ENCODE measurements around the gene TMBIM6.
"Not testable (repeated sequence)": the region's sequence is repeated elsewhere in the genome, so short reads cannot be mapped to it uniquely, and the experiment has no call there.

The TMBIM6 gene

GRCh38 chr12:49777341-49777740 lies 36.0 kb downstream of the TMBIM6 start:
- H3K4me3 ChIP-seq (ENCODE audit: low read length): no peak overlapping the region
- TF ChIP-seq ZNF274 (IDR thresholded peaks at IDR 0.05; ENCODE audit: low read depth, low read length): no peak

- no peak overlapping the region for H3K4me3 ChIP-seq (ENCODE audit: low read length)
- TF ChIP-seq ZNF274 (IDR thresholded peaks at IDR 0.05; ENCODE audit: low read depth, low read length): no peak
Measured at GRCh38 chr12:49777800-49778748, 36.7 kb downstream of the TMBIM6 start.

- H3K4me3 ChIP-seq (ENCODE audit: low read length): no peak overlapping the region
- no peak for TF ChIP-seq ZNF274 (IDR thresholded peaks at IDR 0.05; ENCODE audit: low read depth, low read length)
Measured at GRCh38 chr12:49779581-49779980, 38.2 kb downstream of the TMBIM6 start.

- H3K4me3 ChIP-seq (ENCODE audit: low read length): not testable (repeated sequence)
Measured at GRCh38 chr12:49780914-49781313, 39.6 kb downstream of the TMBIM6 start.

GRCh38 chr12:49783917-49784676 lies 42.7 kb downstream of the TMBIM6 start:
- no peak for TF ChIP-seq ZNF274 (IDR thresholded peaks at IDR 0.05; ENCODE audit: low read depth, low read length)
- no peak overlapping the region for H3K4me3 ChIP-seq (ENCODE audit: low read length)

GRCh38 chr12:49784756-49785409 lies 43.5 kb downstream of the TMBIM6 start:
- H3K4me3 ChIP-seq (ENCODE audit: low read length): no peak overlapping the region
- TF ChIP-seq ZNF274 (IDR thresholded peaks at IDR 0.05; ENCODE audit: low read depth, low read length): no peak

GRCh38 chr12:49787672-49788071 lies 46.3 kb downstream of the TMBIM6 start:
- no peak overlapping the region for H3K4me3 ChIP-seq (ENCODE audit: low read length)
- TF ChIP-seq ZNF274 (IDR thresholded peaks at IDR 0.05; ENCODE audit: low read depth, low read length): no peak

GRCh38 chr12:49789992-49790391 lies 48.6 kb downstream of the TMBIM6 start:
- H3K4me3 ChIP-seq (ENCODE audit: low read length): no peak overlapping the region
- no peak for TF ChIP-seq ZNF274 (IDR thresholded peaks at IDR 0.05; ENCODE audit: low read depth, low read length)

- H3K4me3 ChIP-seq (ENCODE audit: low read length): no peak overlapping the region
- no peak for TF ChIP-seq ZNF274 (IDR thresholded peaks at IDR 0.05; ENCODE audit: low read depth, low read length)
Measured at GRCh38 chr12:49790741-49791555, 49.6 kb downstream of the TMBIM6 start.

- no peak for TF ChIP-seq ZNF274 (IDR thresholded peaks at IDR 0.05; ENCODE audit: low read depth, low read length)
- H3K4me3 ChIP-seq (ENCODE audit: low read length): no peak overlapping the region
Measured at GRCh38 chr12:49791700-49792099, 50.3 kb downstream of the TMBIM6 start.

GRCh38 chr12:49792181-49792970 lies 51.0 kb downstream of the TMBIM6 start:
- no peak for TF ChIP-seq ZNF274 (IDR thresholded peaks at IDR 0.05; ENCODE audit: low read depth, low read length)
- H3K4me3 ChIP-seq (ENCODE audit: low read length): no peak overlapping the region

GRCh38 chr12:49792976-49793580 lies 51.7 kb downstream of the TMBIM6 start:
- no peak overlapping the region for H3K4me3 ChIP-seq (ENCODE audit: low read length)
- TF ChIP-seq ZNF274 (IDR thresholded peaks at IDR 0.05; ENCODE audit: low read depth, low read length): no peak

- TF ChIP-seq ZNF274 (IDR thresholded peaks at IDR 0.05; ENCODE audit: low read depth, low read length): no peak
- no peak overlapping the region for H3K4me3 ChIP-seq (ENCODE audit: low read length)
Measured at GRCh38 chr12:49793620-49794019, 52.3 kb downstream of the TMBIM6 start.

Data from GM08714 (cell line).